Measurements from ENCODE around the gene HMCN2.

DNA sequence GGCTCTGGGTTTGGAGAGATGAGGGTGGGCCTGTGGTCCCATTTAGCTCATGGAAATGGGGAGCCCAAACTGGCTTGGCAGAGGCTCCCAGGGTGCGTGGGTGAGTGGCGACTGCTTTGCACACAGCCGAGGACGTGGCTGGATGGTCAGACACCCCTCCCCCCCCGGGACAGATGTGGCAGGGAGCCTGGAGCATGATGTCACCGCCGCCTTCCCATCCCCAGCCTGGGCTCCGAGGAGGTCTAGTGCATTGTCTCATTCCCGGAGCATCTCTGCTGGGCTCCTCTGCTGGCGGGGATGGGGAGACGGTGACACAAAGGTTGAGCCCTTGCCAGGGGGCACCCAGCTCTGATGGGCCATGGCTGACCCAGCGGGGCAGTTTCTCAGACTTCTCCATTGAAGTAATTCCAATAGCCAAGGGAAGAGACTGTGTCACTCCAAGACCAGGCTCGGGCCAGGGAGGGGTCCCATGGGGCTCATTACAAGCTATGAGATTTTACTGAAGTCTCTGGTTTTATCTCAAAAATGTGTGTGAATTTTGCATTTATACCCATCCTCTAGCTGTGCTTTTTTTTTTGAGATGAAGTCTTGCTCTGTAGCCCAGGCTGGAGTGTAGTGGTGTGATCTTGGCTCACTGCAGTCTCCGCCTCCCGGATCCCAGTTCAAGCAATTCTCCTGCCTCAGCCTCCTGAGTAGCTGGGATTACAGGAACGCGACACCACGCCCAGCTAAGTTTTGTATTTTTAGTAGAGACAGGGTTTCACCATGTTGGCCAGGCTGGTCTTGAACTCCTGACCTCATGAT lies 36.1 kb downstream of the HMCN2 start:
- TF ChIP-seq RFX5 (IDR thresholded peaks at IDR 0.05; ENCODE audit: low read depth, low read length) = no peak
- no peak for TF ChIP-seq BHLHE40 (IDR thresholded peaks at IDR 0.05; ENCODE audit: low read depth, low read length)
- TF ChIP-seq, protein P1, sequence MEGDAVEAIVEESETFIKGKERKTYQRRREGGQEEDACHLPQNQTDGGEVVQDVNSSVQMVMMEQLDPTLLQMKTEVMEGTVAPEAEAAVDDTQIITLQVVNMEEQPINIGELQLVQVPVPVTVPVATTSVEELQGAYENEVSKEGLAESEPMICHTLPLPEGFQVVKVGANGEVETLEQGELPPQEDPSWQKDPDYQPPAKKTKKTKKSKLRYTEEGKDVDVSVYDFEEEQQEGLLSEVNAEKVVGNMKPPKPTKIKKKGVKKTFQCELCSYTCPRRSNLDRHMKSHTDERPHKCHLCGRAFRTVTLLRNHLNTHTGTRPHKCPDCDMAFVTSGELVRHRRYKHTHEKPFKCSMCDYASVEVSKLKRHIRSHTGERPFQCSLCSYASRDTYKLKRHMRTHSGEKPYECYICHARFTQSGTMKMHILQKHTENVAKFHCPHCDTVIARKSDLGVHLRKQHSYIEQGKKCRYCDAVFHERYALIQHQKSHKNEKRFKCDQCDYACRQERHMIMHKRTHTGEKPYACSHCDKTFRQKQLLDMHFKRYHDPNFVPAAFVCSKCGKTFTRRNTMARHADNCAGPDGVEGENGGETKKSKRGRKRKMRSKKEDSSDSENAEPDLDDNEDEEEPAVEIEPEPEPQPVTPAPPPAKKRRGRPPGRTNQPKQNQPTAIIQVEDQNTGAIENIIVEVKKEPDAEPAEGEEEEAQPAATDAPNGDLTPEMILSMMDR (conservative IDR thresholded peaks at IDR 0.05; ENCODE audit: low read depth, low read length) = no peak
- no peak for TF ChIP-seq POLR2A (IDR thresholded peaks at IDR 0.05; ENCODE audit: low read depth, low read length)
- TF ChIP-seq RAD21 (IDR thresholded peaks at IDR 0.05; ENCODE audit: low read length) = no peak
